Psoas muscle (tissue), 8 donors: ENCODE measurements around the gene DCXR. TPM values are rescaled to one million over a fixed set of nuclear protein-coding genes. Genes with fewer than 3 reads are reported as not detected.

Source experiments
- ATAC-seq, 4 donors: fragments of 200-7000 bp; cut with Tn5 transposase; one replicate each; pipeline ENCODE4 v1.9.1; 2020; ENCODE audit warnings: moderate library complexity in 3 of 4, mild to moderate bottlenecking in 2 of 4
- DNase-seq, 2 donors: peaks; one replicate each; pipeline ENCODE4 v3.0.0-alpha.2; 2020
- H3K27ac ChIP-seq: fragments of 200-600 bp; one replicate; pipeline ENCODE4 v1.8.0; 2022
- H3K27me3 ChIP-seq, 3 donors: fragments of 200-600 bp in 1 of 3; one replicate each; pipeline versions ENCODE4 v1.6.1 to v1.8.0; 2013 to 2022; ENCODE audit warnings: low read length in 2 of 3, mild to moderate bottlenecking in 2 of 3, moderate library complexity in 1 of 3; ENCODE audit not compliant: insufficient read depth in 3 of 3
- H3K36me3 ChIP-seq, 2 donors: fragments of 200-600 bp in 1 of 2; one replicate each; pipeline versions ENCODE4 v1.6.1 to v1.8.0; 2013 to 2022; ENCODE audit warnings: low read depth in 1 of 2, mild to moderate bottlenecking in 1 of 2, moderate library complexity in 1 of 2; ENCODE audit not compliant: insufficient read depth in 1 of 2
- H3K4me1 ChIP-seq: fragments of 200-600 bp; one replicate; pipeline ENCODE4 v1.8.0; 2022
- H3K4me3 ChIP-seq: fragments of 200-600 bp; one replicate; pipeline ENCODE4 v1.8.0; 2022; ENCODE audit warnings: mild to moderate bottlenecking
- H3K9me3 ChIP-seq: fragments of 200-600 bp; one replicate; pipeline ENCODE4 v1.8.0; 2022
- WGBS, 3 donors: extraction: QIAGEN DNeasy Blood & Tissue Kit; methylation state at CpG; one replicate each; pipeline versions ENCODE4 v1.1.6 to v1.1.7; 2013; 5-methylcytosine and 5-hydroxymethylcytosine counted together
- intact Hi-C, 2 donors: fragments of 100-400 bp; cut with DNase I; formaldehyde crosslinking; loops; one replicate each; pipeline versions ENCODE4 v1.11.0 to v1.14.2; 2022
- polyA plus RNA-seq, 3 donors: library from polyadenylated mRNA; stranded (reverse); fragments of 200-250 nt; gene quantifications; one replicate each; pipeline ENCODE4 v1.2.3, GENCODE V29; 2013
- total RNA-seq, 4 donors: library from RNA; stranded (reverse); fragmentation: NEBNext Ultra II Directional in 2 of 4; extraction: Animal tissue kit (Norgen Biotek cat#: 25700) in 2 of 4; gene quantifications; one replicate each; pipeline versions ENCODE4 v1.2.1 to v1.2.4, GENCODE V29; 2021 to 2023
- TF ChIP-seq, protein P1 (sequence below): fragments of 200-600 bp; IDR thresholded peaks from one replicate; pipeline ENCODE4 v1.8.0; 2022; ENCODE audit warnings: antibody characterized with exemption
- donor health status: healthy with polysubstance abuse.
- donor health status: DM: no; HTN: no; CAD: no; lungs with moderate emphysema.
- donor health status: Bipolar disorder and iron deficiency.
- donor health status: healthy.
- donor health status: DM: yes; HTN: yes; CAD: no.
- donor health status: DM: no; HTN: no; CAD: no.
- donor health status: DM: no; HTN: no; CAD: no.
- donor health status: DM: yes; HTN: yes; CAD: no.

The DCXR gene
- total and polyA plus RNA-seq, 7 donors: 111 to 216 (median 147) TPM

DNA sequence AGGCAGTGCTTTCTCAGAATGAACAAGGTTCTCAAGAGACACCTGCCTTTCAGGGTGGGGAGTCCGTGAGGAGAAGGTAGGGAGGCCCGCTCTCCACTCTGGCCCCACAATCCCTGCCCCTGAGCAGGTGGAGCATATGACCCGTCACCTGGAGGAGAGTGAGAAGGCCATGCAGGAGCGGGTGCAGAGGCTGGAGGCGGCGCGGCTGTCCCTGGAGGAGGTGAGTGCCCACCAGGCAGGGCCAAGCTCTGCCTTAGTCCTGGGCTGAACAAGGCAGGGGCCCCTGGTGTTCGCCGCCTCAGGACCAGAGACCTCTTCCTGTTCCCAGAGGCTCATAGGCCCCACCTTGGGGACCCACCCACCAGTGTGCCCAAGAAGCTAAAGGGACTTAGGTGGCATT, 8.5 kb downstream of the DCXR start:
- Histone ChIP-seq H3K36me3 (no peaks in the 10 kb centered on the region), H3K4me3 (no peak overlapping the region), H3K9me3 (no peaks in the 10 kb centered on the region), H3K27ac (no peak overlapping the region), H3K4me1 (peaks cover 18% of the 10 kb centered on the region), H3K27me3 (peaks cover 0 to 17% (median 0%) of the 10 kb centered on the region in 3 donors)
- TF ChIP-seq, protein P1, sequence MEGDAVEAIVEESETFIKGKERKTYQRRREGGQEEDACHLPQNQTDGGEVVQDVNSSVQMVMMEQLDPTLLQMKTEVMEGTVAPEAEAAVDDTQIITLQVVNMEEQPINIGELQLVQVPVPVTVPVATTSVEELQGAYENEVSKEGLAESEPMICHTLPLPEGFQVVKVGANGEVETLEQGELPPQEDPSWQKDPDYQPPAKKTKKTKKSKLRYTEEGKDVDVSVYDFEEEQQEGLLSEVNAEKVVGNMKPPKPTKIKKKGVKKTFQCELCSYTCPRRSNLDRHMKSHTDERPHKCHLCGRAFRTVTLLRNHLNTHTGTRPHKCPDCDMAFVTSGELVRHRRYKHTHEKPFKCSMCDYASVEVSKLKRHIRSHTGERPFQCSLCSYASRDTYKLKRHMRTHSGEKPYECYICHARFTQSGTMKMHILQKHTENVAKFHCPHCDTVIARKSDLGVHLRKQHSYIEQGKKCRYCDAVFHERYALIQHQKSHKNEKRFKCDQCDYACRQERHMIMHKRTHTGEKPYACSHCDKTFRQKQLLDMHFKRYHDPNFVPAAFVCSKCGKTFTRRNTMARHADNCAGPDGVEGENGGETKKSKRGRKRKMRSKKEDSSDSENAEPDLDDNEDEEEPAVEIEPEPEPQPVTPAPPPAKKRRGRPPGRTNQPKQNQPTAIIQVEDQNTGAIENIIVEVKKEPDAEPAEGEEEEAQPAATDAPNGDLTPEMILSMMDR: no peak
- ATAC-seq (no peak), DNase-seq (no peak)
- intact Hi-C loops: loop anchor here in 1 of 2 donors (5.0 kb wide), 1 partner anchor 303 kb away; the partner anchor contains the start of gene SECTM1
- WGBS, 3 donors: 97 to 98% (median 97%) methylated on average over 8 to 9 of the region's 9 CpGs

DNA sequence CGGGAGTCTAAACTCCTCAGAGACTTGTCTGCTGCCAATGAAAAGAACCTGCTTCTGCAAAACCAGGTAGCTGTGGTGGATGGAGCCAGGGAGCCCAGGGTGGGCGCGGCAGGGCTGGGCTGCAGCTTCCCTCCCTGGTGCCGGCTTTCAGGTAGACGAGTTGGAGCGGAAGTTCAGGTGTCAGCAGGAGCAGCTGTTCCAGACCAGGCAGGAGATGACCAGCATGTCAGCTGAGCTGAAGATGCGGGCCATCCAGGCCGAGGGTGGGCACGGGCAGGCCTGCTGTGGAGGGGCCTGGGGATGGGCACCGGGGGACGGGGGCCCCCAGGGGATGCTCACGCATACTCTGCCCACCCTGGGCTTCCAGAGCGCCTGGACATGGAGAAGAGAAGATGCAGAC, 9.3 kb downstream of the DCXR start:
- ATAC-seq (no peak), DNase-seq (no peak)
- Histone ChIP-seq H3K27me3 (peaks cover 0 to 17% (median 0%) of the 10 kb centered on the region in 3 donors), H3K4me1 (peaks cover 24% of the 10 kb centered on the region), H3K9me3 (no peaks in the 10 kb centered on the region), H3K27ac (no peak overlapping the region), H3K36me3 (no peaks in the 10 kb centered on the region), H3K4me3 (no peak overlapping the region)
- WGBS, 3 donors: 96 to 97% (median 96%) methylated on average over 12 to 13 of the region's 13 CpGs
- TF ChIP-seq, protein P1: no peak
- intact Hi-C loops: loop anchor here in 1 of 2 donors (5.0 kb wide), 1 partner anchor 304 kb away; the partner anchor contains the start of gene SECTM1

GRCh38 chr17:82025401-82026107, 11.9 kb downstream of the DCXR start:
- Histone ChIP-seq H3K9me3 (no peaks in the 10 kb centered on the region), H3K27ac (no peak overlapping the region), H3K27me3 (no peaks in the 10 kb centered on the region), H3K36me3 (no peaks in the 10 kb centered on the region), H3K4me1 (peaks cover 29% of the 10 kb centered on the region), H3K4me3 (no peak overlapping the region)
- intact Hi-C loops: loop anchor here in 1 of 2 donors (5.0 kb wide), 1 partner anchor 307 kb away; the partner anchor contains the start of gene SECTM1
- WGBS, 3 donors: 93 to 96% (median 94%) methylated on average over 25 of the region's 25 CpGs
- no peak for DNase-seq
- ATAC-seq: no peak
- TF ChIP-seq, protein P1: no peak

DNA sequence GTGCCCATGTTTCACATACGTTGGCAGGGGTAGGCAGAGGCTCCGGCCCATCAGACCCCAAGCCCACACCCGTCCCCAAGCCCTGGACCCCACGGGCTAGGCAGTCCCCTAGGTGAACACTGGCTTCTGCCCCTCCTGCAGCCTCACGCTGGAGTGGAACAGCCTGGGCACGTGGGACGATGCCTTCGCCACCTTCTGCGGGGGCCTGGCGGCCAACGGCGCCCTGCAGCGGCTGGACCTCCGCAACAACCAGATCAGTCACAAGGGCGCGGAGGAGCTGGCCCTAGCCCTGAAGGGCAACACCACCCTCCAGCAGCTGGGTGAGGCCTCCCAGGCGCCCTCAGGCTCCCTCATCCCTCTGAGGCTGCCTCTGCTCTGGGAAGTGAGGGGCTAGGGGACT, 12.6 kb downstream of the DCXR start:
- 95 to 97% (median 95%) methylated on average over 17 of the region's 17 CpGs for WGBS, 3 donors
- Histone ChIP-seq H3K27me3 (no peaks in the 10 kb centered on the region), H3K4me3 (no peak overlapping the region), H3K4me1 (peaks cover 26% of the 10 kb centered on the region), H3K36me3 (no peaks in the 10 kb centered on the region), H3K27ac (no peak overlapping the region), H3K9me3 (no peaks in the 10 kb centered on the region)
- TF ChIP-seq, protein P1: no peak
- DNase-seq: no peak
- intact Hi-C loops: loop anchor here in 1 of 2 donors (5.0 kb wide), 1 partner anchor 307 kb away; the partner anchor contains the start of gene SECTM1
- ATAC-seq: no peak
